Loucy (cell line): Measurements from ENCODE around the gene DAPK1.

ENCODE experiments used
- EZH2phosphoT487 ChIP-seq: fragments of 200-600 bp; IDR thresholded peaks from 2 replicates; pipeline ENCODE4 v1.6.1; 2018; ENCODE audit warnings: antibody characterized with exemption, mild to moderate bottlenecking, moderate library complexity, borderline replicate concordance
- TF ChIP-seq, protein P1 (sequence below): fragments of 200-600 bp; sonication (generic); conservative IDR thresholded peaks from 2 replicates; pipeline ENCODE4 v1.5.1; 2014; ENCODE audit warnings: mild to moderate bottlenecking, antibody characterized with exemption, low read length

DNA sequence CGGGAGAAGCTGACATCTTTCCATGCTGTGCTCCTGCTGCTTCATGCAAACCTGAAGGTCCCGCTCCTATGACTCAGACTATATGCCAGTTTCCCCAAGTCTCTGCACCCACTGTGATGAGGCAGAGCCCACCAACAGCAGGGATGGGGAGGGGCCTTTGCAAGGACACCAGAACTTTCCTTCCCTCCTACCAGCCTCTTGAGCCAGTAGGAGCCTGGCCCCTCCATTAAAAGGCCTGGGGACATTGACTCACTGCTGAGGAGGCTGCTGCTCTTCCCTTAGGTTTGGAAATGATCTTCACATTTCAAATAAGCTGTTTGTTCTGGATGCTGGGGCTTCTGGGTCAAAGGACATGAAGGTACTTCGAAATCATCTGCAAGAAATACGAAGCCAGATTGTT, 202.2 kb downstream of the DAPK1 start:
- TF ChIP-seq, protein P1, sequence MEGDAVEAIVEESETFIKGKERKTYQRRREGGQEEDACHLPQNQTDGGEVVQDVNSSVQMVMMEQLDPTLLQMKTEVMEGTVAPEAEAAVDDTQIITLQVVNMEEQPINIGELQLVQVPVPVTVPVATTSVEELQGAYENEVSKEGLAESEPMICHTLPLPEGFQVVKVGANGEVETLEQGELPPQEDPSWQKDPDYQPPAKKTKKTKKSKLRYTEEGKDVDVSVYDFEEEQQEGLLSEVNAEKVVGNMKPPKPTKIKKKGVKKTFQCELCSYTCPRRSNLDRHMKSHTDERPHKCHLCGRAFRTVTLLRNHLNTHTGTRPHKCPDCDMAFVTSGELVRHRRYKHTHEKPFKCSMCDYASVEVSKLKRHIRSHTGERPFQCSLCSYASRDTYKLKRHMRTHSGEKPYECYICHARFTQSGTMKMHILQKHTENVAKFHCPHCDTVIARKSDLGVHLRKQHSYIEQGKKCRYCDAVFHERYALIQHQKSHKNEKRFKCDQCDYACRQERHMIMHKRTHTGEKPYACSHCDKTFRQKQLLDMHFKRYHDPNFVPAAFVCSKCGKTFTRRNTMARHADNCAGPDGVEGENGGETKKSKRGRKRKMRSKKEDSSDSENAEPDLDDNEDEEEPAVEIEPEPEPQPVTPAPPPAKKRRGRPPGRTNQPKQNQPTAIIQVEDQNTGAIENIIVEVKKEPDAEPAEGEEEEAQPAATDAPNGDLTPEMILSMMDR, result no peak
- TF ChIP-seq EZH2phosphoT487, result no peak
